Cerebellar cortex (tissue), 1 donor: ENCODE data around the gene NABP1.
"Not testable (repeated sequence)": the region's sequence is repeated elsewhere in the genome, so short reads cannot be mapped to it uniquely, and the experiment has no call there.

Experiments used
- DNase-seq: peaks from one replicate; pipeline ENCODE4 v3.0.0-alpha.2; 2015; ENCODE audit warnings: low spot score

NABP1 gene, protein sequence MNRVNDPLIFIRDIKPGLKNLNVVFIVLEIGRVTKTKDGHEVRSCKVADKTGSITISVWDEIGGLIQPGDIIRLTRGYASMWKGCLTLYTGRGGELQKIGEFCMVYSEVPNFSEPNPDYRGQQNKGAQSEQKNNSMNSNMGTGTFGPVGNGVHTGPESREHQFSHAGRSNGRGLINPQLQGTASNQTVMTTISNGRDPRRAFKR

DNA sequence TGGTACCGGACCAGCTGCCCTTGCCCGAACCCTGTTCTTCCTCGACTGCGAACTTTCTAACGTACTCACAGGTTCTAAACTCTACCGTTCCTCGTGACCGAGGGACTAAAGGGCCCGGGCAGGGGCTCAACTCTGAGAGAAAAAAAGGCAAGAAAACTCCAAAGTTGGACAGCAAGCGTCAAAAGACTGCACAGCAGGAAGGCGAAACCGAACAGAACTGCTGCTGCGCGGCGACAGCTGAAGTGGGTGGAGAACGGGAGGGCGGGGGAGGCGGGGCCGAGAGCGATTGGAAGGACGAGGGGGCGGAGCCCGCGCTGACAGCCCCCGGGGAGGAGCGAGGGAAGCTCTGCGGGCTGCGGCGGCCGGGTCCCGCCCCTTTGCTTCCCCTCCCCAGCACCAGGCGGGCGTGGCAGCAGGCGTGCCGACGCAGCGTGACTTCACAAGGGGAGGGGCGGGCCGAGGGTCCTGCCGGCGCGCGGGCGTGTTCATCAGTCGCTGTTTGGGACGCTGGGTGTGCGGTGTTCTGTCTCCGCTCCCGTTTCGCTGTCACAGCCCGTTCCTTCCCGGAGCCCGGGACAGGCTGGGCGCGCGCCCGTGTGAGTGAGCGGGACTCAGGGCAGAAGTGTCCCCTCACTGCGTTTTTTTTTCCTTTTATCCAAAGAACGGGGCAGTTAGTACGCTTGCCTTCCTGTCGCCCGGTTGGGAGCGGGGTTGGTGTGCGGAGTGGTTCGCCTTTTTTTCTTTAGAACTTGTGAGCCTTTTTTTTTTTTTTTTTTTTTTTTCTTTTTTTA, at the start of gene NABP1:
Gene NABP1 (plus strand): TSS at position 491 of the 791 bp plus-strand sequence. CDS start 479 bp downstream, outside the sequence.
- DNase-seq, result peak; percentile 87

DNA sequence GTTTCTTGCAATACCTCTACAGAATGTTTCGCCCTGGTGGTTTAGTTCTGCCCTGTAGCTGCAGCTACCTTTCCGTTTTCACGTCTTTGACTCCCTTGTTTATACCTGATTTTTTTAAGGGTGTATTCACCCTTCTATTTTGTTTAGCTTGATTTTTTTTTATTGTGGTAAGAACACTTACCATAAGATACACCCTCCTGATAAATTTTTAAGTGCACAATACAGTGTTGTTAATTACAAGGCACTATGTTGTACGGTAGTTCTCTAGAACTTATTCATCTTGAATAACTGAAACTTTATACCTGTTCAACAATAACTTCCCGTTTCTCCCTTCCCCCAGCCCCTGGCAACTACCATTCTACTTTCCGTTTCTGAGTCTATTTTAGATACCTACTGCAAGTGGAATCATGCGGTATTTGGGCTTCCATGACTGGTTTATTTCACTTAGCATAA, 48.9 kb upstream of the NABP1 start:
- DNase-seq, result no peak

DNA sequence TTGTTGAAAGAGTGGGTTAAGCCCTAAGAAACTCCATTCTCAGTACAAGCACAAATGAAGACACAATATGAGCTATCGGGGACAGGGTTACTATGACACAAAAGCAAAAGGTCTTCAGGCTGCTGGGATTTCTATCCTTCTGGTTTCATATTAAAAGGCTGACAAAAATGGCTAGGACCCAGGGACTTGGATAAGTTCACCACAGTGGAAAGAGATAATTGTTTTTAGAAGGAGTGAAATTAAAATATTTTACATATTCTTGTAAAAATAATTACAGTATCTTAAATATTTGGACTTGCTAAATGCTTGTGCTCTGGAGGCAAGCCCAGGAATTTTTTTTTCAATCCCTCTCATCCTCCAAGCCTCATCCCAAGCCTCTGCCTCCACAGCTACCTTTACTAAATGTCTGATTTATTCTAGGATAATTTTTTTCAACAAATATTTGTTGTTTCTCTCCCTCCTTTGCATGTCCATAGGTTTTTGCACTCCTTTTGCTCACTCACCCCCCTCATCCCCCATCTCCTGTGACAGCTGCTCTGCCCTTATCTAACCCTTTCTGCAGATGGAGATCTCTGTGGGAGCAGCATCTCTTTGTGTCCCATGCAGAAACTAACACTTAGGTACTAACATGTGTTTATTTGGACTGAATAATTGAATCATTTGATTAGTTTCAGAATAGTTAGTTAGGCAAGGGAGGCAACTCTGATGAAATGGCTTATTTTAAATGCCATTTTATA, 47.8 kb upstream of the NABP1 start:
- no peak for DNase-seq

DNA sequence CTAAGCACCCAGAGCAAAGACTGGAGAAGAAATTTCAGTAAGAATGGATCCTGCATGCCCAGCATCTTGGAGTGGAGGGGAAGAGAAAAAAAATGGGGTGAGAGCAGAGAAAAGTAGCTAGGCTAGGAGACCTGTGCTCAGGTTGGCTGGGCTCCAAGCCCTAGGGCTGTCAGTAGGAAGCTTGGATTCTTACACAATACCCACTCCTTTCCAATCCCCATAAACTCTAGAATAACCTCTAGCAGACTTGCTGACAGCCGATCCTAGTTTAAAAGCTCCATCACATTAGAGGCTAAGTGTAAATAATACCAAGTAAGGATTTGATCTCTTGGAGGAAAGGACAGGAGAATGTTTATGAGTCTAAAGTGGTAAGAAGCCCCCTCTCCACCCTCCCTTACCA, 46.2 kb upstream of the NABP1 start:
- no peak for DNase-seq

DNA sequence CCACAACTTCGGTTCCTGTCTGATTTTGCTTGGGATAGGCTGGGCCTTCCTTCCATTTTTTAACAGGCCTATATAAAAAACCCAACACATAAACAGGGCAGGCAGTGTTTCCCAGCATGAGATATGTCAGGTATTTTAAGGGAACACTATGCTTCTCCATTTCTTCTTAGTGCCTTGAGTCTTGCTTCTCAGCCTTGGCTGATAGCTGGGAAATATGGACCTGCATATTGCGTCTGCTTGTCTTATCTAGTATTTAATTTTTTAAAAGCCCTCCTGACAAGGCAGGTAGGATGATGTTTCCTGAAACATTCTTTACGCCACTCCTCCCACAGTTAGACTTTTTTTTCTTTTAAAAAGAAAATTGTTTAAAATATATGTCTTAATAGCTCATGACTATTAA, 45.5 kb upstream of the NABP1 start:
- no peak for DNase-seq

DNA sequence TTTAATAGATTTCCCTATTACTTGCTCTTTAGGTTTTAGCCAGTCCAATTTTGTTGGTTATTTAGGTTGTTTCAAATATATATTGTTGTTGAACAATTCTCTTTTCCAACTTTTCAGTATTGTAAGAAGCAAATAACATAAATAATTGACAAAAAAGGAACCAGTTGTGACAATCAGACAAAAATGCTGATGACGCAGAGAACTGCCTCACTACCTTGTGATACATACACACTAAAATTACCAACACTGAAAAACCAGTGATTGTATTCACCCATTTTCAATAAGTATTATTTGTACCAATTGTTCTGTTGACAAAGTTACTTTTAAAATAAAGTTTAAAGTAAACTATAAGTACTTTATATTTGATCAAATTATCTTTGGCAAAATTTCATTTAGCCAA, 43.1 kb upstream of the NABP1 start:
- DNase-seq, result no peak

DNA sequence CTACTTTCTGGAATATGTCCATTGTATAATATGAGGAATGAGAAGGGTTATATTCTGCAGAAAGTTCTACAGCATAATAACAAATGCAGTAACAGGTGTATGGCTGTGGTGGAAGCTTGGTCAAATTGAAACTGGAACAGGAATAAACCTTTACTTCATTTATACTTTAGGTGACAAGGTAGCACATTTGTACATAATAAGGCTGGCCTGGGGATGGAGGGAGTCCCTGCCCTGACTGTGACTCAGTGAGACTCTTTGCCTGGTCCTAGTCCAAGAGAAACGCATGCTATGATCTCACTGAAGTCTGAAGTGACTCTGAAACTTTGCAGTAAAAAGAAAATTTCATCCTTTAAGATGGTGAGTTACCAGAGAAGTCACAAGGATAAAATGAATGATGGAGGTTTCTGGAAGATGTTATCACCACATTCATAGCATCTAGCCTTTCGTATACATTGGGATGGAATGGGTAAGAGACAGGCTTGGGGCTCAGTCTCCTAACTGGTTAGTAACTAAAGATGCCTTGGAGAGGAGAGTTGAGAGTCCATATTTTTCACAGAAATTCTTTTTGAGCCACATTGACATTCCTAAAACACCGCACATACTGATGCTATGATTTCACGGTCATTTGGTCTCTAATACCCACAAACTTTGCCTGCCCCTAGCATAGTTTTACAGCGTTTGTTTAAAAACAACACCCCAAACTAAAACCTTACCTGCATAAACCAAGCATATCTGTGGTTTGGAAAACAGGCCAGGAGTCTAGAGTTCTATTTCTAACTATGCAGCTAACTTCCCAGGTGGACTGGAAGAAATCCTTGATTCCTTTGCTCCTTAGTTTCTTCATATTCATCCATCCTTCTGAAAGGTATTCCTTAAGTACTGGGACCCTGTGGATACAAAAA, 42.4 kb upstream of the NABP1 start:
- no peak for DNase-seq

DNA sequence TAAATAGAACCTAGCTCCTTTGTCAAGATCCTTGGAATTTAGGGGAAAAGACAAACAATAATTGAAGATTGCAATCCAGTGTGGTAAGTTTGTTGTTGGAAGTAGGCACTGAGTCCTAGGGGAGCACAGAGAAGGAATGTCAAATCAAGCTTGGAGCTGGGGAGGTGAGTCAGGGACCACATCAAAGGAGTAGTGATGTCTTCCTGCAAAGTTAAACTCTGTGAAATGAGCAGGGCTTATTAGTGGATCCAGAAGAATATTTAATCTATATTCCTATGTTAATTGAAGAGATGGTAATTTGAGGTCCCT, 41.7 kb upstream of the NABP1 start:
- no peak for DNase-seq

DNA sequence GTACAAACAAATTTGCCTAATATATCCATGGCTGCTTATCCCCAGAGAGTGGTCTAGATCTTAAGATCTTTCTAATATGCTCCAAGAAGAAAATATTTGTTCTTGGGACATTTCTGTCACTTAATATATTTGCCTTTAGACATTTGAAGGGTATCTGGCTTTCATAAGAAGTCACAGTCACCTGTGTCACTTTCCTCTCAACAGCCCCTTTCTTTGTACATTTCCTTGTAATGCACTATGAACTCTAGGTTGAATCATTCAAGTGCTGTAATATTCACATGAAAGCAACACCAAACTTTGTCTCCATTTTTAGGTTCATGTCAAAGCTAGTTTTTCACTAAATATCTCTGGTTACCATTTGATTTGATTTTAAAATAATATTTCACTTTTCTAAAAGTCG, 41.4 kb upstream of the NABP1 start:
- DNase-seq, result no peak

DNA sequence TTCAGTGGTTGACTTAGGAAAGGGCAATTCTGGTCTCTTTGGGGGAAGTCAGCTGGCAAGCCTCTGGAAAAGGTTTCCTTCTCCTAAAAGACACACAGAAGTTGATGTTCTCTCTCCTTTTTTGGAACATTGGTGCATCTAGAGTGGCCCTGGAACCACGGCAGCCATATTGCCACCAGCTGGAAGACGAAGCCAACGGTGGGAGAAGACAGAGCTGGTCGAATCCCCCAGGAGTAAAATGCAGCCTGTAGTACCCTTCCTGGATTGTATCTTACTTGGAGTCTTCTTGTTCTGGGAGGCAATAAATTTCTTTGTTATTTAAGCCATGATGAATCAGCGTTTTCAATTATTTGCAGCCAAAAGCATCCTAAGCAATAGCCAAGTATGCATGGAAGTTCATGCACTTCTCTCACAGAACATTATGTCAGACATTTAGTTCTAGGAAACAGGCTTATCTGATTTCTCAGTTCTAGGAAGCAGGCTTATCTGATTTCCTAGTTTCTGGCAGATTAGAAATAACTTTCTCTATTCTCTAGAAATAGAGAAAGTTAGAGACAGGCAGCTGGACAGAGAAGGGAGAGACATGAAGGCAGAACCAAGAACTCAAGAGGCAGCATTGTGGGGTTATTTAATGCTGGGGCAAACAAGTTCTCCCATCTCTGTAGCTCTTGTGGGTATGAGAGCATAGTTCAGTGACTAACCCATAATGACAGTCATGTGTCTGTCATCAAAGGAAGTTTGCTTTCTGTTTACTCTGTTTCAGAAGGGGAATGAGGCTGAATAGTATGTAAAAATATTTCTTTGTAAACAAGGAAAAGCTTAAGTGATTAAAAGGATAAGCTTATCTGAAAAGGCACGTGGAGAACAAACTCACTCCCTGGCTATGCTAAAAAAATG, 40.5 kb upstream of the NABP1 start:
- no peak for DNase-seq

DNA sequence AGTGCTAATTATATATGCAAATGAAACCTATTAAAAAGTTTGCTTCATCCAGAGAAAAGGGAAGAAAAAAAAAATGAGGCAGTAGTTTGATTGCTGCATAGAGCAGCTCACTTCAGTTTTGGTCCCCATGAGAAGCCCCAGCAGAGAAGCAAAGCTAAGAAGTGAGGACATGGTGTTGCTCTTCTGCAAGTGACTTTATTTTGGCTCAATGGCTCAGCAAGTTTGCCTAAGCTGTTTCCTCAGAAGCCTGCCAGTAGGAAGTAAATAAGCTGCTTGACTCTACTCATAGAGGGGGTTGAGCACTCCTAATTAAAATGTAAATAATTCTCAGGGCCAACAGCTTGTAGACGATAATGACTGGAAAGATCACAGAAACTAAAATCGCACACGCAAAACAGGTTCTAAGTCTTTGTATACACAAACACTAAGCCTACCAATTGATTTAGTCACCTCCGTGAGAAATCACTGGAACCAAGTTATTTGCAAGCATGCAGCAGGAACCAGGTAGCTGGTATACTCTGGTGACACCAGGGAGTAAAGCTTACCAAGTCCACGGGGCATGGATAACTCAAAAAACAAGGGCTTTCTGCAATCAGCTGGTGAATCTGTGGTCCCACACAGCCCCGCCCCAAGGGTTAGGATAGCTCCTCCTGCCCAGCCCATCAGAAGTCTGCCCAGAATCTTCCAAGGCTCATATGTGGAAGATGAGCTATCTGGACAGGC, 39.7 kb upstream of the NABP1 start:
- DNase-seq, result no peak

DNA sequence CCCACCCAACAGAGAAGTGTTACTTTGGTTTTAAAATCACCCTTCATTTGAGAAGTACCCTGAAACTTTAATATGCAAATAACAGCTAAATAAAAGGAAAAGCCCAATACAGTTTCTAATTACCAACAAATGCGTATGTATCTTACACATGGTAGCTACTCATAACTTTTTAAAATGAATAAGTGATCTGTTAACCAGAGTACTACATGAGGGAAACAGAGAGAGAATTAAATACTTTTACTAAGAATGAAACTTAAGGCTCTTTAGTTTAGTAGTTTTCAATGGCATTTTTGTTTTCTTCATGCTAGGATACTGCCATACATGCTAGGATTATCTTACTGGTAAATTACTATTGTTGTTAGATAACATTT, 39.1 kb upstream of the NABP1 start:
- no peak for DNase-seq

DNA sequence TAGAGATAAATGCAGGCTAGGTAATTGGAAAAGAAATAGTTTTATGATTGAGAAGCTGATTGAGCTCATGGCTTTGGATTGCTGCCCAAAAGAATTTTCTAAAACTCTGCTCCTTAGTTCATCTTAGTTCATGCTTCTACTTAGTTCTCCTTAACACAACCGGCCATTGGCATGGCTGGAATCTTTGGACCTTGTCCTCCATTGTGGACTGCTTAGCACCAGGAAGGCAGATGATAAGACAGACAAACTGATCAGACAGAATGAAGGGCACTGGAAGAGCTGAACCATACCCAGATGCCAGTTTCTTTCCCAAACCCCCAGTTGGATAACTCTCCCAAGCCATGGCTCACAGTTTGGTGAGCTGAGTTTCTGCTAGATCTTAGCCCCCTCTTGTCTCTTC, 36.3 kb upstream of the NABP1 start:
- no peak for DNase-seq

DNA sequence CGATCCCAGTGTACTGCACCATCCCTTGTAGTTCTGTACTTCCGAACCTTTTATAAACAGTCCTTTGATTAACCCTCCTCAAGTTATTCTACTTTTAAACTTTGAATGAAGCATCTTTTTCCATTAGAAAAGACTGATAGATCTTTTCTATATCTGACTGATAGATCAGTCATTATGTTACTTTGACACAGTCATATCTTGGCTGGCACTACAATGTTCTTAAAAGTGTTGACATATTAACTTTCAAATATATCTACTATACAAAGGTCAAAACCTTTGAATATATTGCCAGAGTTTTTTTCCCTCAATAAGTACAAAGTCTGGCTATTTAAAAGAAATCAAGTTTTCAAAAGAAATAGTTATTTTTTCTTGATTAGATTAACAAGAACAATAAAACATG, 35.4 kb upstream of the NABP1 start:
- DNase-seq, result no peak

DNA sequence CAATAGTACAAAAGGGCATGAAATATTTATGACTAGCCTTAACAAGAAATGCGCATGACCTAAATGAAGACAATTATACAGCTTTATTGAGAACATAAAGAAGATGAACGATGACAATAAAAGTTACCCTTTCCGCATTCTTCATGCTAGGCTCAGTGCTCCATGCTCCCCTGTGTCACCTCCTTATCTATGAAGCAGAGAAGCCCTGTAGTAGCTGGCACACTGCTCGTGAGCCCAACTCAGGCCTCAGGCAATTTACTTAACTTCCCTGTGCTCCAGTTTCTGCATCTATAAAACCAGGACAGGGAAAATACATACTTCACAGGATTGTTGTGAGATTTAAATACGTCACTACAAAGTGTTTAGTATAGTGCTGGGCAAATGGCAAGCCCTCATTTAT, 34.5 kb upstream of the NABP1 start:
- no peak for DNase-seq

DNA sequence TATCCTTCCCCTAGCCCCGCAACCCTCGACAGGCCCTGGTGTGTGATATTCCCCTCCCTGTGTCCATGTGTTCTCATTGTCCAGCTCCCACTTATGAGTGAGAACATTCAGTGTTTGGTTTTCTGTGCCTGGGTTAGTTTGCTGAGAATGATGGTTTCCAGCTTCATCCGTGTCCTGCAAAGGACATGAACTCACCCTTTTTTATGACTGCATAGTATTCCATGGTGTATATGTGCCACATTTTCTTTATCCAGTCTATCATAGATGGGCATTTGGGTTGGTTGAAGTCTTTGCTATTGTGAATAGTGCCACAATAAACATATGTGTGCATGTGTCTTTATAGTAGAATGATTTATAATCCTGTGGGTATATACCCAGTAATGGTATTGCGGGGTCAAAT, 33.3 kb upstream of the NABP1 start:
- not testable (repeated sequence) for DNase-seq

DNA sequence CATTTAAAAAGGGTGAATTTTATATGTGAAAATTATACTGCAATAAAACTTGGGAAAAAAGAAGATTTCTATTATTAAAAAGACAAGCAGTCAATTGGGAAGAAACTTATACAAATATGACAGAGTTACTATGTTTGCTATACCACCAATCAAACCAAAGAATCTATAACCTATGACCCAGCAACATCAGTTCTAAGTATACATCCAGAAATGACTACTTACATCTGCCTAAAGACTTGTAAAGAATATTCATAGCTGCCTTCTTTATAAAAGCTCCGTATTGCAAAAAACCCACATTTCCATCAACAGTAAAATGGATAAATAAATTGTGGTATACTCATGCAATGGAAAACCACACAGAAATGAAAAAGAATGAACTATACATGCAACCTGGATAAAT, 32.9 kb upstream of the NABP1 start:
- no peak for DNase-seq

DNA sequence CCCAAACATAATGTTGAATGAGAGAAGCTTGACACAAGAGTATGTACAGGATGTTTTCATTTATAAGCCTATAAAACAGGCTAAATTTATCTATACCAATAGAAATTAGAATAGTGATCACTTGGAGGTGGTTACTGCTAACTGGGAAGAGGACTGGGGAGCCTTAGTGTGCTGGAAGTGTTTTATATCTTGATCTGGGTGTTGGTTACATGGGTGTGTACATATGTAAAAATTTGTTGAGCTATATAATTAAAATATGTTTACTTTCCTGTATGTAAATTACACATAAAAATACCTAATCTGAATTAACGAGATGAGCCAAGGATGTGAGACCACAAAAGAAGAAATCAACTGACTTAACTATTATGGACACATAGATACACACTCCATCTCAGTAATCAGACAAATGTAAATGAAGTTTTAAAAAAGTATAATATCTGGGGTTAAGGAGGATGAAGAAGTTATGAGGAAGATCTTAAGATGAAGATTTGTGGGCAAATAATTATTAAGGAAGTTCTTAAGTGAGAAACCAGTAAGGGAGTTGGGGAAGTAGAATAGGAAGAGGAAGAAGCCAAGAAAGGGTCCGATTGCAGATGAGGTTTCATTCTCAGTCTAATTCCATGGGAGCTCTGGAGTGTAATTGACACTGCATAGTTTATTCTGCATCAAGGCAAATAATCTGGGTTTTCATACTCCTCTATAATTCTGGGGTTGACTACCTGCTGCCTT, 32.3 kb upstream of the NABP1 start:
- no peak for DNase-seq

DNA sequence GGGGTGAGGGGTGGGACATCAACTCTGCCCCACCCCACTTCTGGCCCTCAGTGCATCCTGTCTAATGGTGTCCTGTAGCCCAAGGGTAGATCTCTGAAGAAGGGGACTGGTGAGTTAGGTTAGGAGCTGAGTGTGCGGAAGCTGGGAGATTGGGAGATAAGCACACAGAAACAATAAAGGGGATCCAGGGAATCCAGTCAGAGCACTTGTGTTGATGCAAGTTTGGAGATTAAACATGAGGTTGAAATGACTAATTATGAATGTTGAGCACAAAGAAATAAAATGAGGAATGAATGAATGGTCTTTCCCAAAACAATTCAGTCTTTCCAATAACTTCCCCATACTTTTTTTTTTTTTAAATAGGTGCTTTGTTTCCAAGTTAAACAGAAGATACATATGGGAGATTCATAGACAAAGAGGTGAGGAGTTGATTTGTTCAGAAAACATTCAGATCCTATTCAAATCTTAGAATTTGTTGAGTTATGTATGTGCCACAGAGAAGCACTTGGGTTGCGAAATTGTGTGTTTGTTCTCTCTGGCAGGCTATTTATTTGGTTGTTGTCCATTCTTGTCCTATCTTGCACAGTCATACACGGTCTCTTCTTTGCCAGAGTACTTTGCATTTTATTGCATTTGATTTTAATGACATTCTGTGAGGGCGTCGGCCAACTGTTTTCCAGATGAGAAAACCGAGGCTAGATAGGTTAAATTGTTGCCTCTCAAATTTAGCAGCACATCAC, 31.6 kb upstream of the NABP1 start:
- no peak for DNase-seq
